HG03565 (cell line): ENCODE data around the gene SCN8A.

Experiments used
- ATAC-seq: cut with Tn5 transposase; IDR thresholded peaks from one replicate; pipeline ENCODE4 v1.9.1; 2021; ENCODE audit warnings: mild to moderate bottlenecking, moderate library complexity; ENCODE audit not compliant: unreplicated experiment

The SCN8A gene

GRCh38 chr12:51666696-51667095, 75.7 kb downstream of the SCN8A start:
- no peak for ATAC-seq

- no peak for ATAC-seq
These were observed 76.2 kb downstream of the SCN8A start for GRCh38 chr12:51667269-51667668.

GRCh38 chr12:51669271-51669670, 78.2 kb downstream of the SCN8A start:
- ATAC-seq = no peak

- ATAC-seq = no peak
These were observed 79.0 kb downstream of the SCN8A start for GRCh38 chr12:51669996-51670395.

GRCh38 chr12:51672334-51672733, 81.3 kb downstream of the SCN8A start:
- no peak for ATAC-seq

GRCh38 chr12:51675071-51675803, 84.2 kb downstream of the SCN8A start:
- ATAC-seq = no peak

GRCh38 chr12:51676875-51677274, 85.8 kb downstream of the SCN8A start:
- ATAC-seq = no peak

GRCh38 chr12:51677284-51677968, 86.4 kb downstream of the SCN8A start:
- no peak for ATAC-seq

GRCh38 chr12:51678086-51678724, 87.2 kb downstream of the SCN8A start:
- no peak for ATAC-seq

- ATAC-seq = no peak
These were observed 91.9 kb downstream of the SCN8A start for GRCh38 chr12:51682981-51683380.

GRCh38 chr12:51683763-51684357, 92.8 kb downstream of the SCN8A start:
- ATAC-seq = no peak

- ATAC-seq = no peak
These were observed 95.7 kb downstream of the SCN8A start for GRCh38 chr12:51686727-51687126.

- ATAC-seq = no peak
These were observed 96.1 kb downstream of the SCN8A start for GRCh38 chr12:51687177-51687576.

GRCh38 chr12:51687614-51688013, 96.6 kb downstream of the SCN8A start:
- ATAC-seq = no peak

GRCh38 chr12:51689983-51690382, 99.0 kb downstream of the SCN8A start:
- ATAC-seq = no peak

- ATAC-seq = no peak
These were observed 101.0 kb downstream of the SCN8A start for GRCh38 chr12:51692016-51692415.

- ATAC-seq = no peak
These were observed 102.5 kb downstream of the SCN8A start for GRCh38 chr12:51693569-51693968.

- ATAC-seq = no peak
These were observed 103.1 kb downstream of the SCN8A start for GRCh38 chr12:51694146-51694545.

GRCh38 chr12:51695241-51696010, 104.4 kb downstream of the SCN8A start:
- no peak for ATAC-seq

- ATAC-seq = no peak
These were observed 108.2 kb downstream of the SCN8A start for GRCh38 chr12:51699219-51699618.

- no peak for ATAC-seq
These were observed 109.9 kb downstream of the SCN8A start for GRCh38 chr12:51700887-51701286.
